Common myeloid progenitor, CD34-positive (primary cell): ENCODE results near the gene GGCT.

Experiments
- CTCF ChIA-PET: fragments of 350-600 bp; sonication (Branson Sonifier 250); formaldehyde crosslinking; loops from one replicate; lab custom pipeline; 2021; ENCODE audit warnings: antibody characterized with exemption; lab: Charles Lee
- POLR2A ChIA-PET: fragments of 350-600 bp; sonication (Branson Sonifier 250); formaldehyde crosslinking; loops from one replicate; lab custom pipeline; 2021; ENCODE audit warnings: antibody characterized with exemption; lab: Charles Lee
- DNase-seq, 3 donors: peaks; one replicate each; pipeline versions ENCODE4 v3.0.0 to v3.0.0-alpha.2; 2013
- H3K27ac ChIP-seq, 2 experiments: 1 replicate in 1 of 2; 2 replicates in 1 of 2; pipeline ENCODE4 v1.7.0; 2013; ENCODE audit warnings: inconsistent platforms in 2 of 2, low read length in 2 of 2, mild to moderate bottlenecking in 2 of 2, low read depth in 1 of 2, moderate library complexity in 1 of 2; ENCODE audit not compliant: severe bottlenecking in 2 of 2, insufficient read depth in 1 of 2, poor library complexity in 1 of 2
- H3K27me3 ChIP-seq, 5 experiments: replicated peaks in 2 of 5; 1 replicate in 3 of 5; 2 replicates in 2 of 5; pipeline versions ENCODE4 v1.6.1 to v1.7.0; 2013; ENCODE audit warnings: low read length in 4 of 5, mild to moderate bottlenecking in 2 of 5, moderate library complexity in 2 of 5, inconsistent platforms in 1 of 5; ENCODE audit not compliant: insufficient read depth in 5 of 5, control insufficient read depth in 4 of 5
- H3K36me3 ChIP-seq, 4 experiments: 1 replicate in 2 of 4; 2 replicates in 2 of 4; pipeline versions ENCODE4 v1.6.1 to v1.7.0; 2013; ENCODE audit warnings: low read length in 3 of 4, control low read depth in 1 of 4, mild to moderate bottlenecking in 1 of 4; ENCODE audit not compliant: control insufficient read depth in 4 of 4, insufficient read depth in 4 of 4
- H3K4me1 ChIP-seq, 4 experiments: 1 replicate in 3 of 4; 2 replicates in 1 of 4; pipeline versions ENCODE4 v1.6.1 to v1.7.1; 2013; ENCODE audit warnings: low read length in 3 of 4, mild to moderate bottlenecking in 3 of 4, control low read depth in 1 of 4, inconsistent platforms in 1 of 4, moderate library complexity in 1 of 4; ENCODE audit not compliant: control insufficient read depth in 4 of 4, insufficient read depth in 4 of 4; ENCODE audit errors: control extremely low read depth in 1 of 4
- H3K4me3 ChIP-seq, 7 experiments: 1 replicate in 4 of 7; 2 replicates in 3 of 7; pipeline versions ENCODE4 v1.5.1 to v1.7.0; 2013; ENCODE audit warnings: mild to moderate bottlenecking in 7 of 7, low read length in 6 of 7, moderate library complexity in 6 of 7, inconsistent platforms in 2 of 7, low read depth in 2 of 7, control low read depth in 1 of 7; ENCODE audit not compliant: insufficient read depth in 4 of 7, control insufficient read depth in 1 of 7; ENCODE audit errors: extremely low read depth in 1 of 7
- H3K9me3 ChIP-seq, 5 experiments: 1 replicate in 4 of 5; 2 replicates in 1 of 5; pipeline versions ENCODE4 v1.6.1 to v1.7.1; 2013; ENCODE audit warnings: low read length in 4 of 5, mild to moderate bottlenecking in 2 of 5, inconsistent platforms in 1 of 5, low read depth in 1 of 5, moderate library complexity in 1 of 5; ENCODE audit not compliant: control insufficient read depth in 4 of 5, insufficient read depth in 2 of 5; ENCODE audit errors: control extremely low read depth in 1 of 5
- WGBS: methylation state at CpG from one replicate; pipeline ENCODE4 v1.1.5; 2013; ENCODE audit not compliant: insufficient coverage; 5-methylcytosine and 5-hydroxymethylcytosine counted together

The GGCT gene

DNA sequence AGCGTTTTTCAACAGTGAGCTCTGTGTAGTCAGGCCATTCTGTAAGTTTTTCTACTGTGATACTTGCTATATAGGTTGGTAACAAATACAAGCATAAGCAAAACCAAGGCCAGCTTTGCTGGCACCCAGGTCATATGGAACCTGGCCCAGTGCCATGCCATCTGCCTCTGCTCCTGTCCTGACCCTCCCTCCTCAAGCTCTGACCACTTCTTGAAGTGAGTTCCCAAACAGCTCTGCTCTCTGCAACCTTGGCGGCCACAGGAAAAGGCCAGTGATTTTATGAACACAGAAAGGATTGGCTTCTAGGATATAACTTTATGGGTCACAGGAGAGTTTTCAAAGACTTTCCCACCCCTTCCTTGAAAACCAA lies 38.8 kb downstream of the GGCT start:
- no peak overlapping the region for H3K27ac ChIP-seq
- CTCF ChIA-PET, result interaction anchor here (1.1 to 1.4 kb wide), 4 partner anchors 12 to 53 kb away, joined by 3 to 5 read pairs (median 4); no protein-coding TSS in a partner anchor
- DNase-seq, result no peak
- H3K4me3 ChIP-seq, result no peak overlapping the region
- peaks cover 6 to 59% (median 41%) of the 10 kb centered on the region in 4 experiments for H3K4me1 ChIP-seq
- POLR2A ChIA-PET, result no interaction called here
- peaks cover 0 to 10% (median under 1%) of the 10 kb centered on the region in 4 experiments for H3K36me3 ChIP-seq
- no peaks in the 10 kb centered on the region for H3K9me3 ChIP-seq
- 90% methylated on average over 1 of the region's 2 CpGs for whole genome bisulfite sequencing
- H3K27me3 ChIP-seq, result no peaks in the 10 kb centered on the region

DNA sequence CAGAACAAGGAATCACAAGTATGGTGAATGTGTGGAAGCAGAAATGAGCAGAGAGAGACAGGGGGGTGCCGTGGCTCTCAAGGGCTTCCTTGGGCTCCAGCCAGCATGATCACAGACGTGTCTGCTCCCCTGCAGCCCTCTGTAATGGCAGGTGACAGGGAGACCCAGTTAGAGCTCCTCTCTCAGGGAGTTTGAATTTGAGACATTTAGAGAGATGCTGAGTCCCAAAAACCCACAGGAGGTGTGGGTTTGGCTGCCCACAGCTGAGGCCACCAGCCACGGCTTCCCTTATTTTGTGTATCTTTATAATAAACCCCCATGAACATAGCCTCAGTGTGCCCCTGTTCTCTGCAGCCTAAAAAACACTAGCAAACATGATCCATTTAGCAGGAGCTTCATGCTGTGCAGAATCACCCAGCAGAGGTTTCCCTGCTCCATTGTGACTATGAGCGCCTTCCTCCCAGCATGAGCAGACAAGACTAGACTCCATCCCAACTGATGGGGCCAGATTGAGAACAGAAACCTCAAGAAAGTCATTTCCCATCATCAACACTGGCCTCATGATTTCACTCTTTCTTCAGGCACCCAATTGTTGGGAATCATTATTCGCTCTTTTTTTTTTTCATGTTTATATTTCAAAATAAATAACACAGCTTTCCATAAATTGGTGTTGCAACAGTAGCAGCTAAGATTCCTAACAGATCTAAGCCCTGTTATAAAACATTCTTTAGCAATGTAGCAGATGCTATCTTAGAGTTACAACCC lies 39.4 kb downstream of the GGCT start:
- 68% methylated on average over 4 of the region's 5 CpGs for WGBS
- H3K27me3 ChIP-seq, result no peaks in the 10 kb centered on the region
- peaks cover 0 to 15% (median 4%) of the 10 kb centered on the region in 4 experiments for H3K36me3 ChIP-seq
- H3K9me3 ChIP-seq, result no peaks in the 10 kb centered on the region
- no peak overlapping the region for H3K4me3 ChIP-seq
- H3K27ac ChIP-seq, result no peak overlapping the region
- H3K4me1 ChIP-seq, result peaks cover 6 to 54% (median 37%) of the 10 kb centered on the region in 4 experiments
- ChIA-PET POLR2A (no interaction called here), CTCF (interaction anchor here (1.0 to 1.4 kb wide), 5 partner anchors 11 to 52 kb away, joined by 3 to 5 read pairs (median 4); no protein-coding TSS in a partner anchor)
- DNase-seq, result peak in 2 of 3 donors; percentile 53 to 61

DNA sequence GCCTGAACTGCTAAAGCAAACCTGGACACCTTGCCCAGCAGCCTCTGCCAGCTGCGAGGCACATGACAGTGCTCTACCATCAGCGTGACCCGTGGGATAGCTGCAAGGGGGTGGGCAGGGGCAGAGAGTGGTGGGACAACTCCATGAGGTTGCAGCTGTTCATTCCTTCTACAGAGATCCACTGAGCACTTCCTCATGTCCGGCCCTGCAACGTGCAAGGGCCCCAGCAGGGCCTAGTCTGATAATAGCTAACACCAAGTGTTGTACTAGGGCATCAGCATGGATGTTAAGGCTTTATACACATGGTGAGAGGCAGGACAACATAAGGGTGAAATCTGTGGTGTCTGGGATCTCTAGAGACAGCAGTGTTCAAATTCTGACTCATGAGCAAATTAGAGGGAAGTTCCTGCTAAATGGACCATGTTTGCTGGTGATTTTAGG lies 40.4 kb downstream of the GGCT start:
- Histone ChIP-seq H3K4me1 (peaks cover 6 to 44% (median 32%) of the 10 kb centered on the region in 4 experiments), H3K36me3 (peaks cover 0 to 18% (median 10%) of the 10 kb centered on the region in 4 experiments), H3K27ac (no peak overlapping the region), H3K9me3 (no peaks in the 10 kb centered on the region), H3K4me3 (no peak overlapping the region), H3K27me3 (no peaks in the 10 kb centered on the region)
- peak in 2 of 3 donors; percentile 21 to 33 for DNase-seq
- POLR2A ChIA-PET, result interaction anchor here (0.5 kb wide), 1 partner anchor 39 kb away, joined by 4 read pairs; no protein-coding TSS in a partner anchor
- WGBS, result 85% methylated on average over 5 of the region's 5 CpGs
- CTCF ChIA-PET, result interaction anchor here (1.0 kb wide), 1 partner anchor 11 kb away, joined by 3 read pairs; no protein-coding TSS in a partner anchor

DNA sequence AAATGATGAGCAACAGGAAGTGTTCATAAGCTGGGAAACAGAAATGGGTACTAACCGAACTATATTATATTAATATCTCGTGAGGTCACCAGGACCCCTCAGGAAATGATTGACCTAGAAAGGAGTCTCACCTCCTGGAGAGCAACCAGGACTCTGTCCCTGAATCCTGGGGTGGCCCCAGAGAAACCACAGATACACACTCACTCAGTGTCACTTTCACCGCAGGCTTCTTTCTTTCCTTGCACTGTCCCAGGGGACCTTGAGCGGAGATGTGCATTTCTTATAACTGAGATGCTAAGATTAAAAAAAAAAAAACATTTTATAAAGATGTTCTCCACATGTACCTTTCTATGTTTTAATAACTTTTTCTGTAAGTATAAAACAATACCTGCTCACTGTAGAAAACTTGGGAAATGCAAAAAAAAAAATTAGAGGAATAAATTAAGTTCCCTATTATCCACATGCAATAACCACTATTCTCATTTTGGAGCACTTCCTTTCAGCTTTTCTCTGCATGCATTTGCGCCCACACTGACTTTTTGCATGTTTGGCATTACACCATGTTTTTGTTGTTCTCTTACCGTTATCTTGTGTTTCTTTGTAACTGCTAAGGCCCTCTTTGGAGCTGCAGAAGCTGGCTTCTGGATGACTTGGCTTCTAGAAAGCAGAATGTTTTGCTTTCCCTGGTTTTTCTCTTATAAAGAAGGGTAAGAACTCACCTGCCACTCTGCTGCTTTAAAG lies 41.1 kb downstream of the GGCT start:
- POLR2A ChIA-PET, result interaction anchor here (0.5 kb wide), 1 partner anchor 40 kb away, joined by 4 read pairs; no protein-coding TSS in a partner anchor
- no peak overlapping the region for H3K27ac ChIP-seq
- H3K4me1 ChIP-seq, result peaks cover 6 to 38% (median 28%) of the 10 kb centered on the region in 4 experiments
- WGBS, result 98% methylated on average over 4 of the region's 6 CpGs
- CTCF ChIA-PET, result no interaction called here
- peaks cover 0 to 18% (median 12%) of the 10 kb centered on the region in 4 experiments for H3K36me3 ChIP-seq
- H3K4me3 ChIP-seq, result no peak overlapping the region
- no peaks in the 10 kb centered on the region for H3K27me3 ChIP-seq
- no peaks in the 10 kb centered on the region for H3K9me3 ChIP-seq
- DNase-seq, result no peak

DNA sequence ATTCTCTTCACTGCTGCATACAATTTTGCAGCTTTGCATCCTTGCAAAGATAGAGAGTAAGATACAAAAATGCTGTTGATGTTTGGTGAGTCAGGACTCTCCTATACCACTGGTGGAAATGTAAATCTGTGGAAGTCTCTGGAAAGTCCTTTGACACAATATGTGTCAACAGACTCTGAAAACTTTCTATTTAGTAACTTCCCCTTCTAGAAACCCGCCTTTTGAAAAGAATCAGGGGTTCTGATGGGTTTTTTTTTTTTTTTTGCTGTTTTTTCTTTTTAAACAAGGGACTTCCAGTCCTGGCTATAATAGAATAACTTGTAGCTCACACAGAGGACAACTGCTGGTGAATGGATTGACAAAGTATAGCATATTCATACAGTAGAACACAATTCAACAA lies 42.5 kb downstream of the GGCT start:
- WGBS, result no CpG with 5 or more reads among the region's 1 CpG
- no peak overlapping the region for H3K4me3 ChIP-seq
- H3K9me3 ChIP-seq, result no peaks in the 10 kb centered on the region
- H3K4me1 ChIP-seq, result peaks cover 6 to 31% (median 20%) of the 10 kb centered on the region in 4 experiments
- H3K27ac ChIP-seq, result no peak overlapping the region
- H3K27me3 ChIP-seq, result no peaks in the 10 kb centered on the region
- CTCF ChIA-PET, result no interaction called here
- H3K36me3 ChIP-seq, result peaks cover 2 to 22% (median 16%) of the 10 kb centered on the region in 4 experiments
- POLR2A ChIA-PET, result no interaction called here
- no peak for DNase-seq

DNA sequence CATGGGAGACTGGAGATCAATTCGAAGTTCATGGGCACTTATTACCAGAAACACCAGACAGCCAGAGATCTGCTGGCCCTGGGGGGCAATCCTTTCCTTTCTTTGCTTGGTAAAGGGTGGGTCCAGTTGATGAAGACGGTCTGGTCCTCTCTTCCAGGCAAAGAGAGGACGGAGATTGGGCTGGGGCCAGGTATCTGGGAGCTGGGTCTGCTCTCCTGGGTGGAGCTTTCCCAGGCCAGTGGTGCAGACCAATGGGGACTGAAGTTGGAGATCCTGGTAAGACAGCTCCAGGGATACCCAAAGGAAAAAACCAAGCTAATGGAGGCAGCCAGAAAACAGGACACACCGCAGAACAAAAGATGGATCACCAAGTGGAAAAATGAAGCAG lies 44.4 kb downstream of the GGCT start:
- 100% methylated on average over 4 of the region's 4 CpGs for WGBS
- Histone ChIP-seq H3K9me3 (no peaks in the 10 kb centered on the region), H3K4me1 (peaks cover 6 to 19% (median 9%) of the 10 kb centered on the region in 4 experiments), H3K36me3 (peaks cover 2 to 40% (median 22%) of the 10 kb centered on the region in 4 experiments), H3K27ac (no peak overlapping the region), H3K27me3 (no peaks in the 10 kb centered on the region), H3K4me3 (no peak overlapping the region)
- CTCF ChIA-PET, result interaction anchor here (1.4 to 1.8 kb wide), 2 partner anchors 9 to 185 kb away, joined by 3 to 5 read pairs; no protein-coding TSS in a partner anchor
- no peak for DNase-seq
- POLR2A ChIA-PET, result no interaction called here
